HG03571 (cell line): ENCODE data around the gene ABCF2.
A peak's percentile ranks its signal among the peaks of the same experiment; 100 is the strongest.

Source experiments
- ATAC-seq: cut with Tn5 transposase; IDR thresholded peaks from one replicate; pipeline ENCODE4 v1.9.1; 2021; ENCODE audit not compliant: unreplicated experiment

The ABCF2 gene

DNA sequence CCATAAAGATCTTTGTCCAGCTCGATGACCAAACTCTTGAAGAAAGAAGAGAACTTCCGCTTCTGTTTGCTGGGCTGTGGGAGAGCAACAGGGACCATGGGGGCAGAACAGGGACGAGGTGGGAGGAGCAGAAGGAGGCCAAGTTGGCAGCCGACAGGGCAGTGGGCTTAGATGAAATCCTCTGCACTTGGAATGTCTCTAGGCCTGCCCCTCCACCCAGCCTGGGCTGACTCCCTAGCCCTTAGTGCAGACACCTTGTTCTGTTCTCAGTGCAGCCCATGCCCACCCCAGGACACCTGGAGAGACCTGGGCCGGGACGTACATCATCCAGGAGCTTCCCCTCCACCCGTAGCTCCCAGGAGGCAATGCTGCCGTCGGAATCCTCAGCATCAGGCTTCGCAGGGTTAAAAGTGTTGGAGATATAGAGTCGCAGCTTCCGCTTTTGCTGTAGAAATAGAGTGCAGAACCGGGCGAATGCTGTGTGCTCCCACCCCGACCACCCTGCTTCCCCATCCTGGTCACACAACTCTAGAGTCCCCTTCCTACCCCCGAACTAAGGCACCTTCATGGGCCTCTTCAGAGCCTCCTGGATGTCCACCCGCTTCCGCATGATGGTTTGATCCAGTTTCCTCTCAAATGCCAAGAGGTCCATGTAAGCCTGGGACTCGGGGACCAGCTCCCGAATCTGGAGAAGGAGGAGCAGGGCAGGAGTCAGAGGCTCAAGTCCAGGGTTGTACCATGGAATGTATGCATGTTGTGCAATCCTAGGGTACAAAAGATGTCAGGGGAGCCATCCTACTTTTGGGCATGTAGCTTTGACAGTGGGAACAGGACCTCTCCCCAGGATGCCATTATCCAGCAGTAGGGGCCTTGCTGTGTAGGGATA, 15.4 kb upstream of the ABCF2 start:
- ATAC-seq, result no peak

DNA sequence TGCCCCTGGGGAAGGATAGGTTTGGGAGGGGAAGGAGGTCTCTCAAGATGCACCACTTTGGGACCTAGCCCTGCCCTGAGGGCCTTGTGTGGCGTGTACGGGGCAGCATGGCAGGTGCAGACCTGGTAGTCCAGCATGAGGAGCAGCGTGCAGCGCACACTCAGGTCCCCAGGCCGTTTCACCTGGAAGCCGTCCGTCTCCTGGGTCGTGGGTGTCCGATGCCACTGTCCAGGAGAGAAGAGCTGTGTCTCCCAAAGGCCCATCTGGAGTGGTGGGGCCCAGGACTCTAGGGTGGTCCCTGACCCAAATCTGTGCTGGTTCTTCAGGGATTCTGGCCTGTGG, 14.7 kb upstream of the ABCF2 start:
- no peak for ATAC-seq

DNA sequence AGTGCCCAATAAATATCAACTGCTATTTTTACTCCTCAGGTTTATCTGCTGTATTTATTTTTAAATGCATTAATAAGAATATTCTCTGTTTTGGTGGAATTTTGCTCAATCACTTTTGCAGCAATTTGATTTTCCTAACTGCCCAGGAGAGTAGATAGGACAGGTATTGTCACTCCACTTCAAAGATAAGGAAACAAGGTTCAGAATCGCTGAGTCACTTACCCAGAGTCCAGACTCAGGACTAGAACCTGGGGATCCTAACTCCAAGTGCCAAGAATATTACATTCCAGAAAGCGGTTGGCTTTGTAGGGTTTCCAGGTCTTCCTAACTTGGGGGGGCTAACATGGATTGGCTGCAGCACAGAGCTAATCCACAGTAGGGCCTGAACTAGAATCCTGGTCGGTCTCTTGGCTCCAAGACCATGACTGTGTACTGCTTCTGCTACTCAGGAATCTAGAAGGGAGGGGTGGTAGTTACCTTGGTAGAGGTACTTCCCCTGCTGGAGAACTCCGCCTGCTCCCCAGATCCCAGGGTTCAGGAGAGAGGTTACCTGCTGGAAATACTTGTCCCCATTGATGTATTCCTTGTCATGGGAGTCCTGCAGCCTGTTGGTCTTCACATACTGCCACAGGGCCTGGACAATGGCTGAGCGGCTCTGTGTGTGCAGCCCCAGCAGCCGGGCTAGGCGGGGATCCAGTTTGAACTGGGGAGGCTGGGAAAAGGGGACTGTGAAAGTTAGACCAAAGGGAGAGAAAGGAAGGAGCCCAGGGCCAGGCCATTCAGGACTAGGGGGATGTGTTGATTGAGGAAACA, 14.1 kb upstream of the ABCF2 start:
- ATAC-seq, result no peak

DNA sequence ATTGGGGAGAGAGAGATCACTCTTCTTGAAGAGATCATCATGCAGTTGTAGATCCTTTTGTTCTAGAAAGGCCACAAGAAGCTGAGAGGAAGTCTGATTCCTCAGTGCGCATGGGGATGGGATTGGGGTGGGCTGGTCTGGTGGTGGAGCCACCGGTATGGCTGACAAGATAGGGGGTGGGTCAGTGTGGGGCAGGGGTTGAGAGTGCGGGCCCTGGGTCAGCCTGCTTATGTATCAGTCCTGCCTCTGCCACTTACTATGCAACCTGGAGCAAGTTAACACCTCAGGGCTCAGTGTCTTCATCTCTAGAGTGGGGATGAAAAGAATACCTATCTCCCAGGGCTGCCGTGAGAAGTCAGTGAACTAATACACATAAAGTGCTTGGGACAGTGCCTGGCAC, 13.5 kb upstream of the ABCF2 start:
- ATAC-seq, result no peak

DNA sequence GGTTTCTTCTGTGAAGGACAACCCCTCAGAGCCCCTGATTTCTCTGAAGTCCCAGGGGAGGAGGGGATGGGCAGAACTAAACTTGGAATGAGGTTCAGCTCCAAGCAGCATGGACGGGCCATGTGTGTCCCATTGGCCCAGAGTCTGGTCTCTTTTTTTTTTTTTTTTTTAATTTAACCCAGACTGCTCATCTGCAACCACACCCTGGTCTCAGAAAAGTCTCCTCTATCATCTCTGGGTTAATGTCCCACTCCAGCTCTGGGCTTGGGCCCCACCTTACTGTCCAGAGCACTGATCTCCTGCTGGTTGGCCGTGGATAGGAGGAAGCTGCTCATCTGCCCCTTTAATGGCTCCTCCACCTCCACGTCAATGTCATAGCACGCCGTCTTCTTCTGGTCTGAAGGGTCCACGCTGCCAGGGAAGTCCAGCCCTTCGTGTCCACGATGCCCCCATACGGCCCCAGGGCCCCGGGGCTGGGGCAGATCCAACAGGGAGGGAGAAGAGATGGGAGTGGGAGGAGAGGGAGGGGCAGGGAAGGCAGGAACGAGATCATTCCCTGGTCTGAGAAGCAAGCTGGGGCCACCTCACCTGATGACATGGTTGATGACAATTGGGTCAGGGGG, 12.9 kb upstream of the ABCF2 start:
- no peak for ATAC-seq

DNA sequence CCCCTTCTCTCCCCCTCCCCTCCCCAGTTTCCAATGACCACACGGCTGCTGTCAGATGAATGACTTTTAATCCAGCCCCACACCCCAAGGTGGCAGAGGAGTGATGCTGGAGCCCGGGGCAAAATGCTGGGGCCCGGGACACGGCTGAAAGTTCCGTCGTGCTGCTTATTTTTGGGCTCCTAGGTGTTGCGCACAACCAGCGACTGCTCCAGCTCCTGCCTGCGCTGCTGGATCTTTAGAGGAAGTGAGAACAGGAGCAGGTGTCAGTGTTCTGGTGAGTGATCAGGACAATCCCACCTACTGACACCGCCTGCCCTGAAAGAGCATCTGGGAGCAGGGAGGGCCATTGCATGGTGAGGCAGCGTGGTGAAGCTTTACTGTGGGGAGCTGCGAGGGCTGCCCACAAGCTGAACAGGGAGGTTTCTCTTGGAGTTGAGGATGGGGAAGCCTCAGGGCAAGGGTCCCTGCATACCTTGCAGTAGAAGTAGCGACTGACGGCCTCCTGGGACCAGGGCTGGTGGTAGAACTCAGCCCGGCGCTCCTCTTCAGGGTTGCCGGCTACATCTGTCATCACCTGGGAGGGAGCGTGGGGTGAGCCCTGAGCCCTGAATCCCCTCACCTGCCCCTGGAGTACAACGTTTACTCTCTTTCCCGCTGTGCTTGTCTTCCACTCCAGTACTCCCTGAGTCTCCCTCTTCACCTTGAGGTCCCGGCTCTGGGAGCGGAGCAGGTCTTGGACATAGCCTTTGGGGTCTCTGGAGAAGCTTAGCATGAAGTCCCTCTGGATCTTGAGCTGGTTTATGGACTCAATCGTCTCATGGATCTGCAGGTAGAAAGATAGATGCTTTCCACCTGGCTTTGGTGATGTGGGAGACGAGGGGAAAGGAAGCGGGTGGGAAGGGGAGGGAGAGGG, 12.2 kb upstream of the ABCF2 start:
- no peak for ATAC-seq

DNA sequence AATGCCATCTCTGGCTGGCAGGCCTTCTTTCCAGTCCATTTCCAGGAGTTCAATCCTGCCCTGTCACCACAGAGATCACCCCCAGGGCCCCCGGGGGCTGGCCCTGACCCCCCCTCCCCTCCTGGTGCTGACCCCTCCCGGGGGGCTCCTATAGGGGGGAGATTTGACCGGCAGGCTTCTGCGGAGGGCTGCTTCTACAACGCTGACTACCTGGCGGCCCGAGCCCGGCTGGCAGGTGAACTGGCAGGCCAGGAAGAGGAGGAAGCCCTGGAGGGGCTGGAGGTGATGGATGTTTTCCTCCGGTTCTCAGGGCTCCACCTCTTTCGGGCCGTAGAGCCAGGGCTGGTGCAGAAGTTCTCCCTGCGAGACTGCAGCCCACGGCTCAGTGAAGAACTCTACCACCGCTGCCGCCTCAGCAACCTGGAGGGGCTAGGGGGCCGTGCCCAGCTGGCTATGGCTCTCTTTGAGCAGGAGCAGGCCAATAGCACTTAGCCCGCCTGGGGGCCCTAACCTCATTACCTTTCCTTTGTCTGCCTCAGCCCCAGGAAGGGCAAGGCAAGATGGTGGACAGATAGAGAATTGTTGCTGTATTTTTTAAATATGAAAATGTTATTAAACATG, 11.3 kb upstream of the ABCF2 start:
- no peak for ATAC-seq

DNA sequence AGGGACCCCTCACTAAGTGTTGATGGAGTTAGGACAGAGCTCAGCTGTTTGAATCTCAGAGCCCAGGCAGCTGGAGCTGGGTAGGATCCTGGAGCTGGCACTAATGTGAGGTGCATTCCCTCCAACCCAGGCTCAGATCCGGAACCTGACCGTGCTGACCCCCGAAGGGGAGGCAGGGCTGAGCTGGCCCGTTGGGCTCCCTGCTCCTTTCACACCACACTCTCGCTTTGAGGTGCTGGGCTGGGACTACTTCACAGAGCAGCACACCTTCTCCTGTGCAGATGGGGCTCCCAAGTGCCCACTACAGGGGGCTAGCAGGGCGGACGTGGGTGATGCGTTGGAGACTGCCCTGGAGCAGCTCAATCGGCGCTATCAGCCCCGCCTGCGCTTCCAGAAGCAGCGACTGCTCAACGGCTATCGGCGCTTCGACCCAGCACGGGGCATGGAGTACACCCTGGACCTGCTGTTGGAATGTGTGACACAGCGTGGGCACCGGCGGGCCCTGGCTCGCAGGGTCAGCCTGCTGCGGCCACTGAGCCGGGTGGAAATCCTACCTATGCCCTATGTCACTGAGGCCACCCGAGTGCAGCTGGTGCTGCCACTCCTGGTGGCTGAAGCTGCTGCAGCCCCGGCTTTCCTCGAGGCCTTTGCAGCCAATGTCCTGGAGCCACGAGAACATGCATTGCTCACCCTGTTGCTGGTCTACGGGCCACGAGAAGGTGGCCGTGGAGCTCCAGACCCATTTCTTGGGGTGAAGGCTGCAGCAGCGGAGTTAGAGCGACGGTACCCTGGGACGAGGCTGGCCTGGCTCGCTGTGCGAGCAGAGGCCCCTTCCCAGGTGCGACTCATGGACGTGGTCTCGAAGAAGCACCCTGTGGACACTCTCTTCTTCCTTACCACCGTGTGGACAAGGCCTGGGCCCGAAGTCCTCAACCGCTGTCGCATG, 10.5 kb upstream of the ABCF2 start:
- no peak for ATAC-seq

DNA sequence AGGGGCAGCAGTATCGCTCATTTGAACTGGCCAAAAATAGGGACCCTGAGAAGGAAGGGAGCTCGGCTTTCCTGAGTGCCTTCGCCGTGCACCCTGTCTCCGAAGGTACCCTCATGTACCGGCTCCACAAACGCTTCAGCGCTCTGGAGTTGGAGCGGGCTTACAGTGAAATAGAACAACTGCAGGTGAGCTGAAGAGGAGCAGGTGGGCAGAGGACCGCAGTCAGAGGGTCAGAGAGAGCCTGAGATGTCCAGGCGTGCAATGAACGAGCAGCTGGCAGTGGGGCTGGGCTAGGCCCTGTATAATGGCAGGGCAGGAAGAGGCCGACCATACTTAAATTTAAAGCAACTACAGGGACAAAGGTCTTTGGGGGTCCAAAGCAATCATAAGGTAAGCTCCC, 9.4 kb upstream of the ABCF2 start:
- no peak for ATAC-seq

DNA sequence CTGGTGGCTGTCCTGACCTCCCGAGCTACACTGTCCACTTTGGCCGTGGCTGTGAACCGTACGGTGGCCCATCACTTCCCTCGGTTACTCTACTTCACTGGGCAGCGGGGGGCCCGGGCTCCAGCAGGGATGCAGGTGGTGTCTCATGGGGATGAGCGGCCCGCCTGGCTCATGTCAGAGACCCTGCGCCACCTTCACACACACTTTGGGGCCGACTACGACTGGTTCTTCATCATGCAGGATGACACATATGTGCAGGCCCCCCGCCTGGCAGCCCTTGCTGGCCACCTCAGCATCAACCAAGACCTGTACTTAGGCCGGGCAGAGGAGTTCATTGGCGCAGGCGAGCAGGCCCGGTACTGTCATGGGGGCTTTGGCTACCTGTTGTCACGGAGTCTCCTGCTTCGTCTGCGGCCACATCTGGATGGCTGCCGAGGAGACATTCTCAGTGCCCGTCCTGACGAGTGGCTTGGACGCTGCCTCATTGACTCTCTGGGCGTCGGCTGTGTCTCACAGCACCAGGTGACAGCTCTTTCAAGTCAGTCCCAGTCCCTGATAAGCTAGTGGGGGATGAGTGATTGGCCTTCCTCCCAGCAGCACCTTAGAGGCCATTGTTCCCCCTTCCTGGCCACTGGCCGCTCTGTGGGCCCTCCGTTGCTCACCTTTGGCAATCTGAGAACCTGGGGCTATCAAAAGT, 8.2 kb upstream of the ABCF2 start:
- ATAC-seq, result no peak

DNA sequence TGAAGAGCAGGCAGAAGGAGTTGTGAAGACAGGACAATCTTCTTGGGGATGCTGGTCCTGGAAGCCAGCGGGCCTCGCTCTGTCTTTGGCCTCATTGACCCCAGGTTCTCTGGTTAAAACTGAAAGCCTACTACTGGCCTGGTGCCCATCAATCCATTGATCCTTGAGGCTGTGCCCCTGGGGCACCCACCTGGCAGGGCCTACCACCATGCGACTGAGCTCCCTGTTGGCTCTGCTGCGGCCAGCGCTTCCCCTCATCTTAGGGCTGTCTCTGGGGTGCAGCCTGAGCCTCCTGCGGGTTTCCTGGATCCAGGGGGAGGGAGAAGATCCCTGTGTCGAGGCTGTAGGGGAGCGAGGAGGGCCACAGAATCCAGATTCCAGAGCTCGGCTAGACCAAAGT, 6.8 kb upstream of the ABCF2 start:
- ATAC-seq, result no peak

DNA sequence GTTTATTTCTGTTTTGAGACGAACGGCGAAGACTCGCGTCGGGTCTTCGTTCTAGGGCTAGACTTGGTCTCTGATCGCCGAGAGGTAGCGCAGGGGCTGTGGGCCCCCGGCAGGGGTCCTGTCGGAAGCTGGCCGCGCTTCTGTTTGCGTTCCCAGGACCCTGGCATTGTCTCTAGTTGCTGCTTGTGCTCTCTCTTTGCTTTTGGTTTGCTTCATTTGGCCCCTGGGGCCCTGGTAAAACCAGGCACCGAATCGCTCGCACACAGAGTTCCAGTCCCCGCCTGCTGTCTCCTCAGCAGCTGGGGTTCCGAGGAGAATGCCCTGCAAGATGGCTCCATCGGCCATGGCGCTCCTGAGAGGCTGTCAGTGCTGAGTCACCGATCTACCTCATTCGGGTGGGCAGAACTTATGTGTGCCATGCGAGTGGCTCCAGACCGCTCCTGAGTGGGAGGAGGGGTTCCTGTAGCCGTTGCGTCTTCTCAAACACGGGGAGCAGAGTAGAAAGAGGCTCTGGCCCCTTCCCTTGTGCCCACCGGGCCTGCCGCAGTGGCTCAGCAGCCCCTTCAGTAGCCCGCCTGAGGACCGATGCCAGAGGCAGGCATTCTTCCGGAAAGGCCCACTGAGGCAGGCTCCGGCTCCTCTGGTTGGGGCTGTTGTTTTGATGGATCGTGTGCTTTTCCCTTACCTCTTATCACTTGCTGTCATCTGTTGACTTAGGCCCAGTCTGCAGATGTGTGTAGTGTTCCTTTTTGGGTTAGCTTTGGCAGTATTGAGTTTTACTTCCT, 6.1 kb upstream of the ABCF2 start:
- no peak for ATAC-seq

DNA sequence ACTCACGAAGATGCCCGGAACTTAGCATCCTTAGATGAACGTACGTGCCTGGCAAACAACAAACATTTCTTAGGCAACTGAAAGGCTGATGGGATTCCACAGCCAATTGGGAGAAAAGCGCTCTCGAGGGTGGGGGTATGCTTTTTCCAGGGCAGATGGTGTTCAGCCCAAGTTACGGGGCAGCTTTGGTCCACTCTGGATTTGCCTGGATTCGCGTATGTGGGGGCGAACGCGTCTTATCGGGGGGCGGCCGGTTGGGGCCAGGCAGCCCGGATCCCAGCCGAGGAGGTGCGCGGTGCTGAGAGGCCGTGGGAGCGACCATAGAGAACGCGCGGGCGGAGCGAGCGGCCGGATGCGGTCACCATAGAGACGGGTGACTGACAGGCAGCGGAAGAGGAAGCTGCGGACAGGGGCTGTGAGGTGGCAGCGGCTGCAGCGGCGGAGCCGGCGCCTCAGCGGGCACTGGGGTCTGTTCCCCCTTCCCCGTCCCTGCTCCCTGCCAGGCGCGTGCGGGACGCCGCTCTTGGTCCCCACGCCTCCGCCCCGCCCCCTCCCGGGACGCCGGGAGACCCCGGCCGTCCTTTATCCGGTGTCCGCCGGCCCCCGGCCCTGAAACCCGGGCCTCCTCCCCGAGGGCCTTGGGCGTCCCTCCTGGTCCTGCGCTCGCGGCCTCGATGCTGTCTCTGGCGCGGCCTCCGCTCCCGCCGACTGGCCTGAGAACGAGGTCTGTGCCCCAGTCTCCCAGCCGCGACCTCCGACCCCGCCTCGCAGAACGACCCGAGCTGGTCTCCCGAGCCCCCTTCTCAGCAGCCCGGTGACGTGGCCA, 5.3 kb upstream of the ABCF2 start, which contains the start of gene CHPF2:
CHPF2 (plus strand) TSS at position 393 of the 826 bp plus-strand sequence. CDS start 1,529 bp downstream, outside the sequence.
- ATAC-seq, result peak; percentile 97

DNA sequence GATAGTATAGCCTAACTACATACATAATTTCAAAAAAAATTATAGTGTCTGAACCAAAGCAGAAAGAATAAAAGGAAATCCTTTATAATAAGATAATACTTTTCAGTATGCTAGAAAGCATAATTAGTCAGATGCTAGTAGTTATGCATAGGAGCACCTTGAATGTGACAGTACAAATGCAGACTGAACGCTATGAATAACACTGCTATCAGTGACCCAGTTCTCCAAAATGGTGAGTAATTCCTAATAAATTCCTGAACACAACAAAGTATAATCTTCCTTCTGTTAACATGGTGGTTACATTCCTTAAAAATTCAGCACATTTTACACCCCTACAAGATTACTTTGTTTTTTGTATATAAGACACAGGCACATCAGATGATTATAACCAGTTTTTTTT, 4.1 kb upstream of the ABCF2 start:
- no peak for ATAC-seq

DNA sequence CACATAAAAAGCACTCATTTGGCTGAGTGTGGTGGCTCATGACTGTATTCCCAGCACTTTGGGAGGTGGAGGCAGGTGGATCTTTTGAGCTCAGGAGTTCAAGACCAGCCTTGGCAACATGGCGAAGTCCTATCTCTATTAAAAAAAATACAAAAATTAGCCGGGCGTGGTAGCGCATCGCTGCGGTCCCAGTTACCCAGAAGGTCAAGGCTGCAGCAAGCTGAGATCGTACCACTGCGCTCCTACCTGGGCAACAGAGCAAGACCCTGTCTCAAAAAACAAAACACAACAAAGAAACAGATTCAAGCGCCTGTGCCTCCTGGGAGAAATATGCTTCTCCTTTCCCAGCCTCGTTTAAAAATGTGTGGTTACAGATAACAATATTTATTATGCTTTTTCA, 2.2 kb upstream of the ABCF2 start:
- no peak for ATAC-seq

DNA sequence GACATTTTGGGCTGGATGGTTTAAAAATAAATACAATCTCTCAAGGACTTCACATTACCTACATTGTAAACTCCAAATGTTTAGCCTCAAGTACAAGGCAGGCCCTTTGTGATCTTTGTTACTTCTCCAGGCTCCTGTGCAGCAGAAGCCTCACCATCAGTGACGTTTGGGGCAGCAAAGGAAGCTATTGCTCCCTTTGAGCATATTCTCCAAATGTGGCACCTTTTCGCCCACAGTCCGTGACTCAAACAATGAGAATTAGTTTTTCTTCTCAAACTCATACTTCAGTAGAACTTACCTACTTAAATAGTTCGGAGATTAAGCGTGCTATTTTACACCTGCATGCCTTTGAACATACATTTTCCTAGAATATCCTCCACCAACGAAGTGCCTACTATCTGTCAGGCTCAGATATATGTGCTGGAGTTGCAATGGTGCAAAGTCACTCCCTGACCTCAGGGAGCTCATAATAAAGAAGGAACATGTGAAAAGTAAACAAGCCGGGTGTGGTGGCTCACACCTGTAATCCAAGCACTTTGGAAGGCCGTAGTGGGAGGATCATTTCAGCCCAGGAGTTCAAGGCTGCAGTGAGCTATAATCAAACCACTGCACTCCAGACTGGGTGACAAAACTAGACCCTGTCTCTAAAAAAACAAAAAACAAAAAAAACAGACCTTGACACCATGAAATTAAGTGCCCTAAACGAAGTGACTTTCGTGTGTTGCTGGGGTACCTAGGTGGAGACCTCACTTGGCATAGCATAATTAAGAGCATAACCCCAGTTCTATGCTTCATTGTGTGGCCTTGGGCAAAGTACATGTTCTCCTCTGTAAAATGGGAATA, 1.2 kb upstream of the ABCF2 start:
- no peak for ATAC-seq
